ENCODE measurements around the gene DAB2.

Gene DAB2

GRCh38 chr5:39459907-39460306 is 35.1 kb upstream of the DAB2 start:
- no peak for TF ChIP-seq CTCF (IDR thresholded peaks at IDR 0.05; ENCODE audit: control insufficient read depth, insufficient read depth, low read depth, low read length, missing control alignments)
- DNase-seq (ENCODE audit: low read depth) = no peak

GRCh38 chr5:39459071-39459470 is 34.3 kb upstream of the DAB2 start:
- no peak overlapping the region for H3K4me3 ChIP-seq (ENCODE audit: control insufficient read depth, low read depth, low read length)
- peak; percentile 49 for DNase-seq (ENCODE audit: low read depth)
- no peak for TF ChIP-seq CTCF (IDR thresholded peaks at IDR 0.05; ENCODE audit: control insufficient read depth, insufficient read depth, low read depth, low read length, missing control alignments)

More at GRCh38 chr5:39459907-39460306, 35.1 kb upstream of the DAB2 start:
- no peak overlapping the region for H3K4me3 ChIP-seq (ENCODE audit: control insufficient read depth, low read depth, low read length)

- no peak for TF ChIP-seq CTCF (IDR thresholded peaks at IDR 0.05; ENCODE audit: control insufficient read depth, insufficient read depth, low read depth, low read length, missing control alignments)
- H3K4me3 ChIP-seq (ENCODE audit: control insufficient read depth, low read depth, low read length) = no peak overlapping the region
- no peak for DNase-seq (ENCODE audit: low read depth)
Observed at GRCh38 chr5:39455645-39456044, 30.9 kb upstream of the DAB2 start.

- TF ChIP-seq CTCF (IDR thresholded peaks at IDR 0.05; ENCODE audit: control insufficient read depth, insufficient read depth, low read depth, low read length, missing control alignments) = no peak
- DNase-seq (ENCODE audit: low read depth) = no peak
- no peak overlapping the region for H3K4me3 ChIP-seq (ENCODE audit: control insufficient read depth, low read depth, low read length)
Observed at GRCh38 chr5:39453606-39454005, 28.8 kb upstream of the DAB2 start.

GRCh38 chr5:39452846-39453245 is 28.1 kb upstream of the DAB2 start:
- no peak for TF ChIP-seq CTCF (IDR thresholded peaks at IDR 0.05; ENCODE audit: control insufficient read depth, insufficient read depth, low read depth, low read length, missing control alignments)
- DNase-seq (ENCODE audit: low read depth) = no peak
- no peak overlapping the region for H3K4me3 ChIP-seq (ENCODE audit: control insufficient read depth, low read depth, low read length)

- no peak for TF ChIP-seq CTCF (IDR thresholded peaks at IDR 0.05; ENCODE audit: control insufficient read depth, insufficient read depth, low read depth, low read length, missing control alignments)
- no peak for DNase-seq (ENCODE audit: low read depth)
- no peak overlapping the region for H3K4me3 ChIP-seq (ENCODE audit: control insufficient read depth, low read depth, low read length)
Observed at GRCh38 chr5:39451276-39451941, 26.6 kb upstream of the DAB2 start.

All from AG09309 (cell line).